Liver (tissue), 9 donors: Measurements from ENCODE around the gene TRO. TPM values are rescaled to one million over a fixed set of nuclear protein-coding genes. Genes with fewer than 3 reads are reported as not detected.

Experiments
- DNase-seq: peaks from one replicate; pipeline ENCODE4 v3.0.0-alpha.2; 2017; ENCODE audit warnings: low spot score
- H3K27ac ChIP-seq, 2 donors: one replicate each; pipeline ENCODE4 v1.7.0; 2013; ENCODE audit warnings: inconsistent platforms in 2 of 2, low read length in 2 of 2, control low read depth in 1 of 2, low read depth in 1 of 2, mild to moderate bottlenecking in 1 of 2
- H3K27me3 ChIP-seq, 4 donors: one replicate each; pipeline versions ENCODE4 v1.6.1 to v1.7.0; 2013; ENCODE audit warnings: low read length in 3 of 4, inconsistent platforms in 1 of 4, mild to moderate bottlenecking in 1 of 4, moderate library complexity in 1 of 4; ENCODE audit not compliant: control insufficient read depth in 4 of 4, insufficient read depth in 4 of 4
- H3K36me3 ChIP-seq, 4 donors: one replicate each; pipeline versions ENCODE4 v1.6.1 to v1.7.0; 2013; ENCODE audit warnings: low read length in 3 of 4, mild to moderate bottlenecking in 3 of 4, low read depth in 1 of 4, moderate library complexity in 1 of 4; ENCODE audit not compliant: control insufficient read depth in 4 of 4, insufficient read depth in 3 of 4
- H3K4me1 ChIP-seq, 4 donors: one replicate each; pipeline versions ENCODE4 v1.6.1 to v1.7.0; 2013; ENCODE audit warnings: low read length in 3 of 4, mild to moderate bottlenecking in 3 of 4, moderate library complexity in 1 of 4; ENCODE audit not compliant: control insufficient read depth in 4 of 4, insufficient read depth in 4 of 4
- H3K4me3 ChIP-seq, 3 donors: one replicate each; pipeline versions ENCODE4 v1.6.1 to v1.7.0; 2013; ENCODE audit warnings: low read length in 3 of 3, control low read depth in 1 of 3, low read depth in 1 of 3, mild to moderate bottlenecking in 1 of 3
- H3K9ac ChIP-seq, 2 donors: one replicate each; pipeline ENCODE4 v1.7.0; 2013; ENCODE audit warnings: low read length in 2 of 2, mild to moderate bottlenecking in 2 of 2, moderate library complexity in 2 of 2, control low read depth in 1 of 2, low read depth in 1 of 2
- H3K9me3 ChIP-seq, 4 donors: one replicate each; pipeline versions ENCODE4 v1.6.1 to v1.7.0; 2013; ENCODE audit warnings: low read length in 3 of 4; ENCODE audit not compliant: control insufficient read depth in 4 of 4
- CTCF ChIP-seq: fragments of 150-350 bp; IDR thresholded peaks from 2 replicates; pipeline ENCODE4 v1.5.1; 2017; ENCODE audit warnings: improper control_type of control experiment, low read depth, low read length; ENCODE audit not compliant: missing input control
- FOXA1 ChIP-seq: IDR thresholded peaks from 2 replicates; pipeline ENCODE4 v1.6.1; 2016; ENCODE audit warnings: antibody characterized with exemption
- FOXA2 ChIP-seq: IDR thresholded peaks from 2 replicates; pipeline ENCODE4 v1.6.1; 2016; ENCODE audit warnings: antibody characterized with exemption
- GABPA ChIP-seq, 2 donors: IDR thresholded peaks in 1 of 2; conservative IDR thresholded peaks in 1 of 2; 2 replicates each; pipeline ENCODE4 v1.6.1; 2016; ENCODE audit warnings: antibody characterized with exemption in 2 of 2, mild to moderate bottlenecking in 1 of 2, moderate library complexity in 1 of 2
- HNF4A ChIP-seq, 2 donors: conservative IDR thresholded peaks; 2 replicates each; pipeline ENCODE4 v1.6.1; 2016; ENCODE audit warnings: antibody characterized with exemption in 2 of 2, mild to moderate bottlenecking in 2 of 2
- HNF4G ChIP-seq: IDR thresholded peaks from 2 replicates; pipeline ENCODE4 v1.6.1; 2016; ENCODE audit warnings: antibody characterized with exemption
- JUND ChIP-seq, 2 donors: IDR thresholded peaks; 2 replicates each; pipeline ENCODE4 v1.6.1; 2016; ENCODE audit warnings: antibody characterized with exemption in 2 of 2
- MAX ChIP-seq: IDR thresholded peaks from 2 replicates; pipeline ENCODE4 v1.6.1; 2016; ENCODE audit warnings: antibody characterized with exemption
- RAD21 ChIP-seq, 2 donors: IDR thresholded peaks; 2 replicates each; pipeline ENCODE4 v1.6.1; 2016; ENCODE audit warnings: antibody characterized with exemption in 2 of 2, mild to moderate bottlenecking in 2 of 2
- RXRA ChIP-seq, 2 donors: IDR thresholded peaks; 2 replicates each; pipeline ENCODE4 v1.6.1; 2017 to 2018; ENCODE audit warnings: antibody characterized with exemption in 2 of 2, mild to moderate bottlenecking in 1 of 2
- SP1 ChIP-seq: IDR thresholded peaks from 2 replicates; pipeline ENCODE4 v1.6.1; 2018; ENCODE audit warnings: antibody characterized with exemption, mild to moderate bottlenecking
- YY1 ChIP-seq: IDR thresholded peaks from 2 replicates; pipeline ENCODE4 v1.6.1; 2016; ENCODE audit warnings: antibody characterized with exemption, mild to moderate bottlenecking
- WGBS: extraction: QIAGEN DNeasy Blood & Tissue Kit; methylation state at CpG from one replicate; pipeline ENCODE4 v1.1.7; 2013; 5-methylcytosine and 5-hydroxymethylcytosine counted together
- polyA plus RNA-seq, 2 donors: library from polyadenylated mRNA; stranded (reverse) in 1 of 2; unstranded in 1 of 2; fragments of 200-250 nt in 1 of 2; fragments of >200 nt in 1 of 2; fragmentation: Nextera tagmentation in 1 of 2; extraction: Ambion mirVana in 1 of 2; gene quantifications; one replicate each; pipeline versions ENCODE4 v1.2.1 to v1.2.3, GENCODE V29; 2013 to 2015
- total RNA-seq, 2 donors: library from RNA; depleted of rRNA; stranded (reverse); fragments of >200 nt; gene quantifications; one replicate each; pipeline ENCODE4 v1.2.3, GENCODE V29; 2014
- TF ChIP-seq, protein P1 (sequence below): IDR thresholded peaks from 2 replicates; pipeline ENCODE4 v1.6.1; 2016; ENCODE audit warnings: antibody characterized with exemption
- TF ChIP-seq, protein P2 (sequence below): IDR thresholded peaks from 2 replicates; pipeline ENCODE4 v1.6.1; 2016; ENCODE audit warnings: antibody characterized with exemption
- donor health status: healthy.
- donor health status: healthy.
- donor health status: healthy.
- donor health status: healthy.
- donor health status: healthy.

Gene TRO
- total and polyA plus RNA-seq, 4 donors = 0.35 to 5.3 (median 1.3) TPM

DNA sequence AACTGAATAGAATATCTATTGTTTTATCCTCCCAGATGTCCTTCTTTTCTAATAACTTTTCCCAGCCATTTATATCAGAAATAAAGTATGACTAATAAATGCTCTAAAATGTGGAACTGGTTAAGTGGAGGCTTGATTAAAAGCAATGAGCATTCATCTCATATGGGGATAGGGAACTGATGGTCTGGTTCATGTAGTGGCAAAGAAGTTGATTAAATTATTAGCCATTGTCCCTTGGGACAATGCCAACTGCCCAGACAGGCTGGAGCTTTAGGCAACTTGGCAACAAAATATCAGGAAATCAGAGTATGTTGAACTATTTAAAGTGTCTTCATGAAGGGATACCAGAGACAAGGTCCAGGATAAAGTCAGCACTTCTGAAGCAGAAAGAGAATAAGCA lies 24.2 kb downstream of the TRO start:
- no peak overlapping the region for H3K27ac ChIP-seq
- H3K4me1 ChIP-seq = no peaks in the 10 kb centered on the region
- H3K9ac ChIP-seq = no peak overlapping the region
- H3K4me3 ChIP-seq = no peak overlapping the region
- no peak for DNase-seq
- H3K9me3 ChIP-seq = no peaks in the 10 kb centered on the region
- H3K27me3 ChIP-seq = no peaks in the 10 kb centered on the region
- peaks cover 0 to 9% (median 1%) of the 10 kb centered on the region in 4 donors for H3K36me3 ChIP-seq
- TF ChIP-seq JUND (IDR thresholded peaks at IDR 0.05) (no peak), MAX (no peak), RXRA (IDR thresholded peaks at IDR 0.05) (no peak), SP1 (no peak), CTCF (no peak), FOXA2 (no peak), YY1 (no peak), FOXA1 (no peak), HNF4A (conservative IDR thresholded peaks at IDR 0.05) (no peak), HNF4G (no peak)
- TF ChIP-seq, protein P1, sequence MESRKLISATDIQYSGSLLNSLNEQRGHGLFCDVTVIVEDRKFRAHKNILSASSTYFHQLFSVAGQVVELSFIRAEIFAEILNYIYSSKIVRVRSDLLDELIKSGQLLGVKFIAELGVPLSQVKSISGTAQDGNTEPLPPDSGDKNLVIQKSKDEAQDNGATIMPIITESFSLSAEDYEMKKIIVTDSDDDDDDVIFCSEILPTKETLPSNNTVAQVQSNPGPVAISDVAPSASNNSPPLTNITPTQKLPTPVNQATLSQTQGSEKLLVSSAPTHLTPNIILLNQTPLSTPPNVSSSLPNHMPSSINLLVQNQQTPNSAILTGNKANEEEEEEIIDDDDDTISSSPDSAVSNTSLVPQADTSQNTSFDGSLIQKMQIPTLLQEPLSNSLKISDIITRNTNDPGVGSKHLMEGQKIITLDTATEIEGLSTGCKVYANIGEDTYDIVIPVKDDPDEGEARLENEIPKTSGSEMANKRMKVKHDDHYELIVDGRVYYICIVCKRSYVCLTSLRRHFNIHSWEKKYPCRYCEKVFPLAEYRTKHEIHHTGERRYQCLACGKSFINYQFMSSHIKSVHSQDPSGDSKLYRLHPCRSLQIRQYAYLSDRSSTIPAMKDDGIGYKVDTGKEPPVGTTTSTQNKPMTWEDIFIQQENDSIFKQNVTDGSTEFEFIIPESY = no peak
- TF ChIP-seq, protein P2, sequence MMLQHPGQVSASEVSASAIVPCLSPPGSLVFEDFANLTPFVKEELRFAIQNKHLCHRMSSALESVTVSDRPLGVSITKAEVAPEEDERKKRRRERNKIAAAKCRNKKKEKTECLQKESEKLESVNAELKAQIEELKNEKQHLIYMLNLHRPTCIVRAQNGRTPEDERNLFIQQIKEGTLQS = no peak

DNA sequence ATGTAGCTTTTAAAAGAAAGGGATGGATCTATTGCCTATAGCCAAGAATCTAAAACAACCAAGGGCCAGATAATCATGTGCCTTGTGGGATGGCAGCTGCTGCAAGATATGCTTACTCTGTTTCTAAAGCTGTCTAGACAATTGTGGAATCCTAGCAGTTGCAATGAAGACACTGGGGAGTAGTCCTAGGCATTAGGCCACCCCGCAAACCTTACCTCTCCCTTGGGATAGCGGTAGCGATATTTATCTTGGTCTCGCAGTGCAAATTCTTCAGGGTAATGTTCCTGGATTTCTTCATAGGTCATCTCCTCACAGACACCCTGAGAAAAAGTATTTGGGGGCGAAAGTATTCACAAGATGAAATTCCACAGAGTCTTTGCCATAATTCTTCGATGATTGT lies 24.6 kb downstream of the TRO start:
- WGBS = 91% methylated on average over 6 of the region's 6 CpGs

More for the DNA sequence above, 24.6 kb downstream of the TRO start:
- Histone ChIP-seq H3K4me3 (no peak overlapping the region), H3K4me1 (no peaks in the 10 kb centered on the region), H3K27ac (no peak overlapping the region), H3K9ac (no peak overlapping the region), H3K9me3 (no peaks in the 10 kb centered on the region), H3K27me3 (no peaks in the 10 kb centered on the region), H3K36me3 (peaks cover 0 to 9% (median 1%) of the 10 kb centered on the region in 4 donors)
- TF ChIP-seq SP1 (no peak), GABPA (IDR thresholded peaks at IDR 0.05 in 1 of 2, conservative IDR thresholded peaks at IDR 0.05 in 1 of 2) (no peak), CTCF (no peak), RAD21 (IDR thresholded peaks at IDR 0.05) (no peak), HNF4A (conservative IDR thresholded peaks at IDR 0.05) (no peak), FOXA1 (no peak), RXRA (IDR thresholded peaks at IDR 0.05) (no peak)
- TF ChIP-seq, protein P1 = no peak
- DNase-seq = no peak
